ENCODE results near the gene VPS33A. TPM values are rescaled to one million over a fixed set of nuclear protein-coding genes. Genes with fewer than 3 reads are reported as not detected.
"Not testable (repeated sequence)": the region's sequence is repeated elsewhere in the genome, so short reads cannot be mapped to it uniquely, and the experiment has no call there.

Gene VPS33A
- total RNA-seq, 1 donor from 2014 or later = 15.1 TPM

DNA sequence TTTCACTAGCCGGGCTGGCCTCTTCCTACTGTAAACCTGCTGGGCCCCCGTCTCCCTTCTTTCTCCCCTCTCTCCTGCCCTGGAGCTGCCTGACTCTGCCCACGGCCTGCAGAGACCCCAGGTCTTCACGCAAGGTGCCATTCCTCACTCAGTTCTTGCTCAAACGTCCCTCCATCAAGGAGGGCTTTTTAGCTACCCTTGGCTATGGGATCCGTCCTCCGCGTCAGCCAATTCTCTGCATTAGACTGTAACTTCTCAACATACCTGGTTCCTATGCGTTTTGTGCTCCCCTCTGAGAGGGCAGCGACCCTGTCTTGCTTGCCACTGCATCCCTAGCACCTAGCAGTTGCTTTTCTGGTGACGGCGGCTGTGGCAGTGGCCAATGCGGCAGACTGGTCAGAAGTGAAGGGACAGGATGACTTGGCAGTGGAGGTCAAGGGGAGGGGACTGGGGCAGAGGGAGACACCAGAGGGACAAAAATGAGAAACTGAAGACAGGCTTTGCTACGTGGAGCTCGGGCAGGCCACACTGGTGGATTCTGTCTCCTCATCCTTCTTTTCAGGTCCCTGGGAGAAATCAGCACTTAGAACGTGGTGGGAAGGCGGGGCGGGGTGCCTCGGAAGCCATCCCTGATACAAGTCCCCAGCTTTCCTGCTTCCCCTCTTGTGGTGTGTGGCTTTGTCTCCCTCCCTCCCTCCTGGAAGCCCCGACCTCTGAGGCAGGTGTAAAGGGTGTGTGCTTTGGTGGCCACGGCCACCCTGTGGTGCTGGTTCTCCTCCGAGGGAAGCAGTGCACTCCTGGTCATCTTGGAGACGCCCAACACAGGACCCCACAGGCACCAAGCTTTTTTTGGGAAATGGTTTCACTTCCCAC is 61.0 kb downstream of the VPS33A start:
- DNase-seq (ENCODE audit: low read depth) = no peak
- TF ChIP-seq, protein P1, sequence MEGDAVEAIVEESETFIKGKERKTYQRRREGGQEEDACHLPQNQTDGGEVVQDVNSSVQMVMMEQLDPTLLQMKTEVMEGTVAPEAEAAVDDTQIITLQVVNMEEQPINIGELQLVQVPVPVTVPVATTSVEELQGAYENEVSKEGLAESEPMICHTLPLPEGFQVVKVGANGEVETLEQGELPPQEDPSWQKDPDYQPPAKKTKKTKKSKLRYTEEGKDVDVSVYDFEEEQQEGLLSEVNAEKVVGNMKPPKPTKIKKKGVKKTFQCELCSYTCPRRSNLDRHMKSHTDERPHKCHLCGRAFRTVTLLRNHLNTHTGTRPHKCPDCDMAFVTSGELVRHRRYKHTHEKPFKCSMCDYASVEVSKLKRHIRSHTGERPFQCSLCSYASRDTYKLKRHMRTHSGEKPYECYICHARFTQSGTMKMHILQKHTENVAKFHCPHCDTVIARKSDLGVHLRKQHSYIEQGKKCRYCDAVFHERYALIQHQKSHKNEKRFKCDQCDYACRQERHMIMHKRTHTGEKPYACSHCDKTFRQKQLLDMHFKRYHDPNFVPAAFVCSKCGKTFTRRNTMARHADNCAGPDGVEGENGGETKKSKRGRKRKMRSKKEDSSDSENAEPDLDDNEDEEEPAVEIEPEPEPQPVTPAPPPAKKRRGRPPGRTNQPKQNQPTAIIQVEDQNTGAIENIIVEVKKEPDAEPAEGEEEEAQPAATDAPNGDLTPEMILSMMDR (conservative IDR thresholded peaks at IDR 0.05; ENCODE audit: low read depth, low read length) = no peak
- H3K4me3 ChIP-seq (ENCODE audit: low read depth, low read length) = no peak overlapping the region

GRCh38 chr12:122204167-122205052 is 61.9 kb downstream of the VPS33A start:
- TF ChIP-seq, protein P1 (conservative IDR thresholded peaks at IDR 0.05; ENCODE audit: low read depth, low read length) = no peak
- peak overlapping the region; percentile 63 for H3K4me3 ChIP-seq (ENCODE audit: low read depth, low read length)
- DNase-seq (ENCODE audit: low read depth) = no peak

DNA sequence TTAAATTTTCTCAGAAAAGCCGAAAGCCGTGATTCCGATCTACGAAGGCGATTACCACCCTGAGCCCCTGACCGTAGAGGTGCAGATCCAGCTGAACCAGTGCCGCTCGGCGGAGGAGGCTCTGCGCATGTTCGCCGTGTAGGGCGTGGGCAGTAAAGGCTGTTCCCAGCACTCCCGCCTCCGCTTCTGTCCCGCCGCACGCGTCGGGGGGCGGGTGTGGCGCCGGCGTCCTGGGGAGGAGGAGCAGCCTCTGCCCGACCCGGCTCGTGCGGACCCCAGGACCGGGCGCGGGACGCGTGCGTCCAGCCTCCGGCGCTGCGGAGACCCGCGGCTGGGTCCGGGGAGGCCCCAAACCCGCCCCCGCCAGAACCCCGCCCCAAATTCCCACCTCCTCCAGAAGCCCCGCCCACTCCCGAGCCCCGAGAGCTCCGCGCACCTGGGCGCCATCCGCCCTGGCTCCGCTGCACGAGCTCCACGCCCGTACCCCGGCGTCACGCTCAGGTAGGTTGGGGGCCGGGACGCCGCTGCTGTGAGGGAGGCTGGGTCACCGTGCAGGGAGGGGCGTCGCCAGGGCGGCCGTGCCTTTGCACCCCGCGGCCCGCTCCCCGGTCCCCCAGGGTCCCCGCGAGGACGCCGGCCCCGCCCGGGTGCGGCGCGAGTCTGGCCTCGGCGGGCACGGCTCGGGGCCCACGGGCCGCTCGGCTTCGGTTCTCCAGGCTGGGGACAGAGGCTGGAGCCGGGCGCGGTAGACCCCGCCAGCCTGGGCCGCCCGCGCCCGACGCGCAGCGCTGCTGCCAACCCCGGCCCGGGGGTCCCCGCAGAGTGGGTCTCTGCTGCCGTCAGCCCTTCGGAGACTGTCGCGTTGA is 62.8 kb downstream of the VPS33A start, which contains the start of gene B3GNT4:
Gene B3GNT4 (plus strand): TSS at position 409 of the 866 bp plus-strand sequence. CDS start 910 bp downstream, outside the sequence.
- peak within 1 kb of the TSS; percentile 63 for H3K4me3 ChIP-seq (ENCODE audit: low read depth, low read length)
- no peak for DNase-seq (ENCODE audit: low read depth)
- TF ChIP-seq, protein P1 (conservative IDR thresholded peaks at IDR 0.05; ENCODE audit: low read depth, low read length) = no peak

DNA sequence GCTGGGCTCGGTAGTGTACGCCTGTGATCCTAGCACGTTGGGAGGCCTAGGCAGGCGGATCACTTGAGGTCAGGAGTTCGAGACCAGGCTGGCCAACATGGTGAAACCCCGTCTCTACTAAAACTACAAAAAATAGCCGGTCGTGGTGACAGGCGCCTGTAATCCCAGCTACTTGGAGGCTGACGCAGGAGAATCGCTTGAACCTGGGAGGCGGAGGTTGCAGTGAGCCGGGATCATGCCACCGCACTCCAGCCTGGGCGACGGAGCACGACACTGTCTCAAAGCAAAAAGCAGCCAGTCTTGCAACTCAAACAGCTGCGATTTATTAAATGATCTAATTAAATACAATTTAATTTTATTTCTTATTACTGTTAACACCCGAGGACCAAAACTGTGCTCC is 63.5 kb downstream of the VPS33A start:
- not testable (repeated sequence) for DNase-seq (ENCODE audit: low read depth)
- peak overlapping the region; percentile 63 for H3K4me3 ChIP-seq (ENCODE audit: low read depth, low read length)

- TF ChIP-seq, protein P1 (conservative IDR thresholded peaks at IDR 0.05; ENCODE audit: low read depth, low read length) = no peak
These were observed 64.3 kb downstream of the VPS33A start for GRCh38 chr12:122202017-122202416.

GRCh38 chr12:122201381-122201780 is 64.9 kb downstream of the VPS33A start:
- TF ChIP-seq, protein P1 (conservative IDR thresholded peaks at IDR 0.05; ENCODE audit: low read depth, low read length) = no peak
- DNase-seq (ENCODE audit: low read depth) = no peak
- no peak overlapping the region for H3K4me3 ChIP-seq (ENCODE audit: low read depth, low read length)

More at GRCh38 chr12:122202017-122202416, 64.3 kb downstream of the VPS33A start:
- DNase-seq (ENCODE audit: low read depth) = no peak
- H3K4me3 ChIP-seq (ENCODE audit: low read depth, low read length) = no peak overlapping the region
